ENCODE results near the gene PREPL. TPM values are rescaled to one million over a fixed set of nuclear protein-coding genes. Genes with fewer than 3 reads are reported as not detected.

PREPL gene
- total and polyA plus RNA-seq, 2 of the 13 experiments (the other 11 are each of a cell fraction or from before 2014, with no cell fraction given): 19.7 to 34.3 TPM

- TF ChIP-seq SP2 (CRISPR knock-in tag; IDR thresholded peaks at IDR 0.05): no peak; the same call in 1 of the 2 replicates
- TF ChIP-seq ZNF350 (CRISPR knock-in tag; IDR thresholded peaks at IDR 0.05; ENCODE audit: borderline replicate concordance, low read depth): peak; percentile 96
- TF ChIP-seq SCMH1 (CRISPR knock-in tag; IDR thresholded peaks at IDR 0.05; ENCODE audit: borderline replicate concordance): no peak
- TF ChIP-seq CREM (IDR thresholded peaks at IDR 0.05): peak; percentile 95
- TF ChIP-seq CREM (CRISPR knock-in tag; IDR thresholded peaks at IDR 0.05): no peak
- TF ChIP-seq FOXA3 (CRISPR knock-in tag; IDR thresholded peaks at IDR 0.05): peak; percentile 46
- peak; percentile 82; the same call in 1 of the 2 replicates for TF ChIP-seq ZBTB3 (CRISPR knock-in tag; IDR thresholded peaks at IDR 0.05; ENCODE audit: borderline replicate concordance, low read depth)
- TF ChIP-seq SNAI1 (CRISPR knock-in tag; IDR thresholded peaks at IDR 0.05; ENCODE audit: borderline replicate concordance): 0 out of 2 replicates have a peak, but pooled peaks have one; percentile 85
- peak; percentile 7 for TF ChIP-seq RARA (CRISPR knock-in tag; IDR thresholded peaks at IDR 0.05)
- 0 out of 2 replicates have a peak, but pooled peaks have one; percentile 11 for TF ChIP-seq ZNF253 (CRISPR knock-in tag; IDR thresholded peaks at IDR 0.05; ENCODE audit: borderline replicate concordance)
- TF ChIP-seq ZNF337 (CRISPR knock-in tag; IDR thresholded peaks at IDR 0.05; ENCODE audit: borderline replicate concordance, low read depth): no peak
- TF ChIP-seq ZNF446 (CRISPR knock-in tag; IDR thresholded peaks at IDR 0.05): peak; percentile 87; the same call in 1 of the 2 replicates
- TF ChIP-seq ZNF775 (CRISPR knock-in tag; IDR thresholded peaks at IDR 0.05; ENCODE audit: borderline replicate concordance): no peak
- TF ChIP-seq RORA (CRISPR knock-in tag; IDR thresholded peaks at IDR 0.05): no peak
- TF ChIP-seq, protein P1, sequence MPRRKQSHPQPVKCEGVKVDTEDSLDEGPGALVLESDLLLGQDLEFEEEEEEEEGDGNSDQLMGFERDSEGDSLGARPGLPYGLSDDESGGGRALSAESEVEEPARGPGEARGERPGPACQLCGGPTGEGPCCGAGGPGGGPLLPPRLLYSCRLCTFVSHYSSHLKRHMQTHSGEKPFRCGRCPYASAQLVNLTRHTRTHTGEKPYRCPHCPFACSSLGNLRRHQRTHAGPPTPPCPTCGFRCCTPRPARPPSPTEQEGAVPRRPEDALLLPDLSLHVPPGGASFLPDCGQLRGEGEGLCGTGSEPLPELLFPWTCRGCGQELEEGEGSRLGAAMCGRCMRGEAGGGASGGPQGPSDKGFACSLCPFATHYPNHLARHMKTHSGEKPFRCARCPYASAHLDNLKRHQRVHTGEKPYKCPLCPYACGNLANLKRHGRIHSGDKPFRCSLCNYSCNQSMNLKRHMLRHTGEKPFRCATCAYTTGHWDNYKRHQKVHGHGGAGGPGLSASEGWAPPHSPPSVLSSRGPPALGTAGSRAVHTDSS (CRISPR knock-in tag; conservative IDR thresholded peaks at IDR 0.05): 0 out of 2 replicates have a peak, but pooled peaks have one; percentile 29
- peak; percentile 38 for TF ChIP-seq AGO2 (optimal IDR thresholded peaks at IDR 0.05; ENCODE audit: low read depth, low read length)
- no peak for TF ChIP-seq NFE2L1 (CRISPR knock-in tag; IDR thresholded peaks at IDR 0.05; ENCODE audit: borderline replicate concordance)
- TF ChIP-seq CTCF (CRISPR knock-in tag; IDR thresholded peaks at IDR 0.05): peak; percentile 28; the same call in 1 of the 2 replicates
- TF ChIP-seq SOX6 (IDR thresholded peaks at IDR 0.05): no peak
- peak; percentile 76 for TF ChIP-seq SOX6 (CRISPR knock-in tag; IDR thresholded peaks at IDR 0.05)
- no peak for TF ChIP-seq SOX13 (IDR thresholded peaks at IDR 0.05)
- peak in 1 of 2 experiments; percentile 45; a peak in 1 of 4 replicates for TF ChIP-seq SOX13 (CRISPR knock-in tag; conservative IDR thresholded peaks at IDR 0.05 in 1 of 2, IDR thresholded peaks at IDR 0.05 in 1 of 2)
- TF ChIP-seq, protein P2, sequence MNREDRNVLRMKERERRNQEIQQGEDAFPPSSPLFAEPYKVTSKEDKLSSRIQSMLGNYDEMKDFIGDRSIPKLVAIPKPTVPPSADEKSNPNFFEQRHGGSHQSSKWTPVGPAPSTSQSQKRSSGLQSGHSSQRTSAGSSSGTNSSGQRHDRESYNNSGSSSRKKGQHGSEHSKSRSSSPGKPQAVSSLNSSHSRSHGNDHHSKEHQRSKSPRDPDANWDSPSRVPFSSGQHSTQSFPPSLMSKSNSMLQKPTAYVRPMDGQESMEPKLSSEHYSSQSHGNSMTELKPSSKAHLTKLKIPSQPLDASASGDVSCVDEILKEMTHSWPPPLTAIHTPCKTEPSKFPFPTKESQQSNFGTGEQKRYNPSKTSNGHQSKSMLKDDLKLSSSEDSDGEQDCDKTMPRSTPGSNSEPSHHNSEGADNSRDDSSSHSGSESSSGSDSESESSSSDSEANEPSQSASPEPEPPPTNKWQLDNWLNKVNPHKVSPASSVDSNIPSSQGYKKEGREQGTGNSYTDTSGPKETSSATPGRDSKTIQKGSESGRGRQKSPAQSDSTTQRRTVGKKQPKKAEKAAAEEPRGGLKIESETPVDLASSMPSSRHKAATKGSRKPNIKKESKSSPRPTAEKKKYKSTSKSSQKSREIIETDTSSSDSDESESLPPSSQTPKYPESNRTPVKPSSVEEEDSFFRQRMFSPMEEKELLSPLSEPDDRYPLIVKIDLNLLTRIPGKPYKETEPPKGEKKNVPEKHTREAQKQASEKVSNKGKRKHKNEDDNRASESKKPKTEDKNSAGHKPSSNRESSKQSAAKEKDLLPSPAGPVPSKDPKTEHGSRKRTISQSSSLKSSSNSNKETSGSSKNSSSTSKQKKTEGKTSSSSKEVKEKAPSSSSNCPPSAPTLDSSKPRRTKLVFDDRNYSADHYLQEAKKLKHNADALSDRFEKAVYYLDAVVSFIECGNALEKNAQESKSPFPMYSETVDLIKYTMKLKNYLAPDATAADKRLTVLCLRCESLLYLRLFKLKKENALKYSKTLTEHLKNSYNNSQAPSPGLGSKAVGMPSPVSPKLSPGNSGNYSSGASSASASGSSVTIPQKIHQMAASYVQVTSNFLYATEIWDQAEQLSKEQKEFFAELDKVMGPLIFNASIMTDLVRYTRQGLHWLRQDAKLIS (CRISPR knock-in tag; IDR thresholded peaks at IDR 0.05): no peak
These were observed at the start of gene PREPL, which contains the start of gene CAMKMT (continued) for GRCh38 chr2:44361330-44362206.
